MM.1S (cell line): ENCODE data around the gene FOXK1.

Source experiments
- DNase-seq: peaks from one replicate; pipeline ENCODE4 v3.0.0-alpha.2; 2015
- H2AFZ ChIP-seq: fragments of 300-600 bp; sonication (generic); 2 replicates; pipeline ENCODE4 v1.6.0; 2016; ENCODE audit warnings: antibody characterized with exemption, low read length
- H3F3A ChIP-seq: fragments of 300-600 bp; sonication (generic); 2 replicates; pipeline ENCODE4 v1.6.1; 2016; ENCODE audit warnings: mild to moderate bottlenecking, antibody characterized with exemption, low read length, moderate library complexity, mixed read lengths; ENCODE audit not compliant: insufficient read depth
- H3K27ac ChIP-seq: fragments of 300-600 bp; sonication (generic); 2 replicates; pipeline ENCODE4 v1.5.1; 2016; ENCODE audit warnings: mild to moderate bottlenecking, low read length
- H3K27me3 ChIP-seq: fragments of 300-600 bp; sonication (generic); replicated peaks from 2 replicates; pipeline ENCODE4 v1.6.0; 2016; ENCODE audit warnings: low read length; ENCODE audit not compliant: insufficient read depth
- H3K36me3 ChIP-seq: fragments of 300-600 bp; sonication (generic); replicated peaks from 2 replicates; pipeline ENCODE4 v1.6.1; 2016; ENCODE audit warnings: mild to moderate bottlenecking, low read length, mixed read lengths; ENCODE audit not compliant: insufficient read depth
- H3K4me1 ChIP-seq: fragments of 300-600 bp; sonication (generic); 2 replicates; pipeline ENCODE4 v1.6.1; 2016; ENCODE audit warnings: low read length, mixed read lengths
- H3K4me2 ChIP-seq: fragments of 300-600 bp; sonication (generic); 2 replicates; pipeline ENCODE4 v1.6.0; 2016; ENCODE audit warnings: low read depth, low read length
- H3K4me3 ChIP-seq: fragments of 300-600 bp; sonication (generic); 2 replicates; pipeline ENCODE4 v1.5.1; 2016; ENCODE audit warnings: low read length, mixed read lengths
- H3K79me2 ChIP-seq: fragments of 300-600 bp; sonication (generic); 2 replicates; pipeline ENCODE4 v1.6.1; 2016; ENCODE audit warnings: mixed run types, low read length, mixed read lengths
- H3K9ac ChIP-seq: fragments of 300-600 bp; sonication (generic); 2 replicates; pipeline ENCODE4 v1.6.1; 2016; ENCODE audit warnings: low read length, mixed read lengths
- H3K9me2 ChIP-seq: fragments of 300-600 bp; sonication (generic); replicated peaks from 2 replicates; pipeline ENCODE4 v1.6.1; 2016; ENCODE audit warnings: mild to moderate bottlenecking, low read length, mixed read lengths; ENCODE audit not compliant: insufficient read depth
- H3K9me3 ChIP-seq: fragments of 300-600 bp; sonication (generic); replicated peaks from 2 replicates; pipeline ENCODE4 v1.6.1; 2016; ENCODE audit warnings: mild to moderate bottlenecking, low read length, mixed read lengths; ENCODE audit not compliant: insufficient read depth
- H4K20me1 ChIP-seq: fragments of 300-600 bp; sonication (generic); 2 replicates; pipeline ENCODE4 v1.6.1; 2016; ENCODE audit warnings: mild to moderate bottlenecking, low read length, moderate library complexity, mixed read lengths; ENCODE audit not compliant: insufficient read depth
- EZH2 ChIP-seq: fragments of 300-600 bp; sonication (generic); optimal IDR thresholded peaks from 2 replicates; pipeline ENCODE3; 2017; ENCODE audit warnings: low read depth, mild to moderate bottlenecking, antibody characterized with exemption, low read length, mixed read lengths
- EZH2phosphoT487 ChIP-seq: fragments of 300-600 bp; sonication (generic); IDR thresholded peaks from 2 replicates; pipeline ENCODE4 v1.6.1; 2018; ENCODE audit warnings: antibody characterized with exemption, low read length
- TF ChIP-seq, protein P1 (sequence below): fragments of 300-600 bp; sonication (generic); IDR thresholded peaks from 2 replicates; pipeline ENCODE4 v1.5.1; 2016; ENCODE audit warnings: antibody characterized with exemption, low read length, mixed read lengths

Gene FOXK1

DNA sequence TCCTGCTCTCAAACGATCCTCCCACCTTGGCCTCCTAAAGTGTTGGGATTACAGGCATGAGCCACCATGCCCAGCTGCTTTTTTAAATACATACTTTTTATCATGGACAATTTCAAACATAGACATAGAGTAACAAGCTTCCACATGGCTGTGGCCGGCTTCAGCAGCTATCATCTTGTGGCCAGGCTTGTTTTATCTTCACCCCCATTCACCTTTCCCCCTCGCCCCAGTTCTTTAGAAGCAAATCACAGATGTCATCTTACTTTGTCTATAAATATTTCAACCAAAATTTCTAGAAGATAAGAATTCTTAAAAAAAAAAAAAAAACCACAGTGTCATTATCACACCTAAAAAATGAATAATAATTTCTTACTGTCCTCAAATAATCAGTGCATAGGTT is 5.9 kb downstream of the FOXK1 start:
- Histone ChIP-seq H3K4me2 (no peak overlapping the region), H3F3A (peaks cover 8% of the 10 kb centered on the region; the same call in 1 of the 2 replicates), H3K4me3 (no peak overlapping the region), H3K79me2 (peaks cover 100% of the 10 kb centered on the region), H3K9me3 (no peaks in the 10 kb centered on the region), H3K4me1 (peaks cover 9% of the 10 kb centered on the region; the same call in 1 of the 2 replicates), H3K9ac (no peak overlapping the region), H3K27me3 (no peaks in the 10 kb centered on the region), H4K20me1 (peaks cover 6% of the 10 kb centered on the region), H3K9me2 (no peaks in the 10 kb centered on the region), H2AFZ (no peak overlapping the region), H3K36me3 (no peaks in the 10 kb centered on the region), H3K27ac (no peak overlapping the region)
- DNase-seq = no peak
- TF ChIP-seq EZH2 (no peak), EZH2phosphoT487 (no peak)
- TF ChIP-seq, protein P1, sequence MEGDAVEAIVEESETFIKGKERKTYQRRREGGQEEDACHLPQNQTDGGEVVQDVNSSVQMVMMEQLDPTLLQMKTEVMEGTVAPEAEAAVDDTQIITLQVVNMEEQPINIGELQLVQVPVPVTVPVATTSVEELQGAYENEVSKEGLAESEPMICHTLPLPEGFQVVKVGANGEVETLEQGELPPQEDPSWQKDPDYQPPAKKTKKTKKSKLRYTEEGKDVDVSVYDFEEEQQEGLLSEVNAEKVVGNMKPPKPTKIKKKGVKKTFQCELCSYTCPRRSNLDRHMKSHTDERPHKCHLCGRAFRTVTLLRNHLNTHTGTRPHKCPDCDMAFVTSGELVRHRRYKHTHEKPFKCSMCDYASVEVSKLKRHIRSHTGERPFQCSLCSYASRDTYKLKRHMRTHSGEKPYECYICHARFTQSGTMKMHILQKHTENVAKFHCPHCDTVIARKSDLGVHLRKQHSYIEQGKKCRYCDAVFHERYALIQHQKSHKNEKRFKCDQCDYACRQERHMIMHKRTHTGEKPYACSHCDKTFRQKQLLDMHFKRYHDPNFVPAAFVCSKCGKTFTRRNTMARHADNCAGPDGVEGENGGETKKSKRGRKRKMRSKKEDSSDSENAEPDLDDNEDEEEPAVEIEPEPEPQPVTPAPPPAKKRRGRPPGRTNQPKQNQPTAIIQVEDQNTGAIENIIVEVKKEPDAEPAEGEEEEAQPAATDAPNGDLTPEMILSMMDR = no peak

DNA sequence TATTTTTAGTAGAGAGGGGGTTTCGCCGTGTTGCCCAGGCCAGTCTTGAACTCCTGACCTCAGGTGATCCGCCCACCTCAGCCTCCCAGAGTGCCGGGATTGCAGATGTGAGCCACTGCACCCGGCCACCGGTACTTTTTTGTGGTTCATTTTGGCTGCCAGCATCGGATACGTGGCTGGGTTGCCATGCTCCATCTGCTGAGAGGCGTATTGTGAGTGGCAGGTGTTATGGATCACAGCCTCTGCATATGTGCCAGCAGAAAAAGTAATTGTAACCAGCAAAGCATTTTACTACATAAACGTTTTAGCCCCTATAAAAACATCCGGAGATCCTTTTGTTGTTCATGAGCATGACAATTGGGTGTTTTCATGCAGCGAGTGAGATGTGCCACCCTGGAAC is 7.1 kb downstream of the FOXK1 start:
- Histone ChIP-seq H3K9ac (no peak overlapping the region), H3K27ac (no peak overlapping the region), H4K20me1 (peaks cover 6% of the 10 kb centered on the region), H3K4me1 (0 out of 2 replicates have a peak, but pooled peaks cover 8% of the 10 kb centered on the region), H3K9me2 (no peaks in the 10 kb centered on the region), H3K79me2 (peaks cover 100% of the 10 kb centered on the region), H3K4me2 (no peak overlapping the region), H2AFZ (no peak overlapping the region), H3F3A (peaks cover 2% of the 10 kb centered on the region; the same call in 1 of the 2 replicates), H3K9me3 (no peaks in the 10 kb centered on the region), H3K27me3 (no peaks in the 10 kb centered on the region), H3K36me3 (no peaks in the 10 kb centered on the region), H3K4me3 (no peak overlapping the region)
- DNase-seq = no peak
- TF ChIP-seq, protein P1 = no peak

DNA sequence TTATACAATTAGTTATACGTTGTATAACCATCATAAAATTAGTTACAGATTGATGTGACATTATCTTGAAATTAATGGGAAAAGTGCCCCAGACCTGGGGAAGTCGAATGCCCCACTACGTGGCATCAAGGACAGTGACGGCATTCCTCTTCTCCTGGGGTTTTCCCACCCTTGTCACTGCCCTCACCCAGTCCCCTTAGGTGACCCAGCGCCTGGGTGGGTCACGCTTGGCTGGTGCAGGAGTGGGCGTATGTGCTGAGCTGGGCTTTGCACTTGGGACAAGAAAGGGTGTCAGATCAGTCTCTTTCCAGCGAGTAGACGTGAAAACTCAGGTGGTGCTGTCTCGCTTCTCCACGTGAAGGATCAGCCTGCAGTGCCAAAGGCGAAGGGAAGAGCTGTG is 7.6 kb downstream of the FOXK1 start:
- TF ChIP-seq EZH2 = no peak
- no peak for TF ChIP-seq EZH2phosphoT487
- TF ChIP-seq, protein P1 = no peak
- H3K9me3 ChIP-seq = no peaks in the 10 kb centered on the region
- H3K27me3 ChIP-seq = no peaks in the 10 kb centered on the region
- no peak overlapping the region for H3K4me3 ChIP-seq
- no peak for DNase-seq
- H3K4me1 ChIP-seq = 0 out of 2 replicates have a peak, but pooled peaks cover 3% of the 10 kb centered on the region
- no peak overlapping the region for H2AFZ ChIP-seq
- peaks cover 100% of the 10 kb centered on the region for H3K79me2 ChIP-seq
- no peaks in the 10 kb centered on the region for H3K36me3 ChIP-seq
- no peak overlapping the region for H3K4me2 ChIP-seq
- no peaks in the 10 kb centered on the region for H3K9me2 ChIP-seq
- H4K20me1 ChIP-seq = peaks cover 3% of the 10 kb centered on the region
- no peak overlapping the region for H3K9ac ChIP-seq
- H3K27ac ChIP-seq = no peak overlapping the region
- H3F3A ChIP-seq = no peaks in the 10 kb centered on the region
